Measurements from ENCODE around the gene ATP11A.

GRCh38 chr13:112670864-112671263 lies 19.0 kb upstream of the ATP11A start:
- TF ChIP-seq CTCF (conservative IDR thresholded peaks at IDR 0.05; ENCODE audit: low read depth, low read length) (no peak), EZH2 (IDR thresholded peaks at IDR 0.05; ENCODE audit: low read length, unreplicated experiment) (no peak)
